NB4 (cell line): Measurements from ENCODE around the gene CACUL1.

Experiments used
- DNase-seq: peaks from one replicate; pipeline ENCODE4 v3.0.0; 2010; ENCODE audit warnings: low read depth
- H3K4me3 ChIP-seq: one replicate; pipeline ENCODE4 v1.5.1; 2011; ENCODE audit warnings: mild to moderate bottlenecking, low read depth, low read length, moderate library complexity
- MYC ChIP-seq: IDR thresholded peaks from 2 replicates; pipeline ENCODE4 v1.6.1; 2011; ENCODE audit warnings: low read depth, low read length
- POLR2A ChIP-seq: IDR thresholded peaks from 2 replicates; pipeline ENCODE4 v1.6.1; 2011; ENCODE audit warnings: mild to moderate bottlenecking; ENCODE audit not compliant: insufficient read length; ENCODE audit errors: extremely low read depth
- TF ChIP-seq, protein P1 (sequence below): IDR thresholded peaks from 2 replicates; pipeline ENCODE4 v1.6.1; 2011; ENCODE audit warnings: low read depth, low read length
- TF ChIP-seq, protein P2 (sequence below): IDR thresholded peaks from one replicate; pipeline ENCODE4 v1.5.1; 2012; ENCODE audit warnings: low read depth, low read length

Gene CACUL1

DNA sequence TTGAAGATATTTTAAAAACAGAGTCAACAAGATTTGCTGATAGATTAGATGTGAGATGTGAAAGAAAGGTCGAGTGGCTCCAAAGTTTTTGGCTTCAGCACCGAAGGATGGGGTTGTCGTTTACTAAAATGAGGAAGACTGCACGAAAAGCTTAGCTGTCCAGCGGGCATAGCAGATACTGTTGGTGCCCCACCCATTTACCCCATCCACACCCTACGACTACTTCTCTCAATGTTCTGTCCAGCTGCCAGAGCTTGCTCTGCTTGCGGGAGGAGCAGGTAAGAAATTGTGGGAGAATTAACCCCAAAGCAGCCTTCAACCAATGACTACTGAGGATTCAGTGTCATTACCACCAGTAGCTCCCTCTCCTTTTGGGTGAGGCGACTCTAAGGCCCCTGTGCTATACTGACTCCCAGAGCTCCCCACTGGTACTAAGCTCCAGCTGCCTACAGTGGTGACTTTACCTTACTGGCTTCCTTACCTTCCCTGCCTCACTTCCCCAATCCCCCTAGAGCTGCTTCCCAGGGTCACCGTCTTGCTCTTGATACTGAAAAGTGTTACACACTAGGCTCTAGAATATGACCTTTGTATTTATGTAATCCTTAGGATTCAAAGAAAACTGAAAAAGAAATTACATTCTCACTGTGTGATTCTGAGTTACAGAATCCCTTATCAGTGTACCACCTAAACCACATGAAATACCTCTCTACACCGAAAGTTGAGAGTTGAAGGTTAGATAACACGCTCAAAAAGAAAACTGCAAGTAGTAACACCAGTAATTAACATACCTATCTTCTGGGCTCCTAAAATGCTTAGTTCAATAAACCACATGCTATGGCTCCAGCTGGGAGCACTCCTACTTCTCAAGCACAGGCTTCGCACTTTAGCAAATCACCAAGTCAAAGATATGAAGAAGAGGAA, 22.3 kb downstream of the CACUL1 start:
- no peak overlapping the region for H3K4me3 ChIP-seq
- DNase-seq, result no peak
- no peak for TF ChIP-seq POLR2A
- TF ChIP-seq, protein P1, sequence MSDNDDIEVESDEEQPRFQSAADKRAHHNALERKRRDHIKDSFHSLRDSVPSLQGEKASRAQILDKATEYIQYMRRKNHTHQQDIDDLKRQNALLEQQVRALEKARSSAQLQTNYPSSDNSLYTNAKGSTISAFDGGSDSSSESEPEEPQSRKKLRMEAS, result no peak
- TF ChIP-seq MYC, result no peak
- TF ChIP-seq, protein P2, sequence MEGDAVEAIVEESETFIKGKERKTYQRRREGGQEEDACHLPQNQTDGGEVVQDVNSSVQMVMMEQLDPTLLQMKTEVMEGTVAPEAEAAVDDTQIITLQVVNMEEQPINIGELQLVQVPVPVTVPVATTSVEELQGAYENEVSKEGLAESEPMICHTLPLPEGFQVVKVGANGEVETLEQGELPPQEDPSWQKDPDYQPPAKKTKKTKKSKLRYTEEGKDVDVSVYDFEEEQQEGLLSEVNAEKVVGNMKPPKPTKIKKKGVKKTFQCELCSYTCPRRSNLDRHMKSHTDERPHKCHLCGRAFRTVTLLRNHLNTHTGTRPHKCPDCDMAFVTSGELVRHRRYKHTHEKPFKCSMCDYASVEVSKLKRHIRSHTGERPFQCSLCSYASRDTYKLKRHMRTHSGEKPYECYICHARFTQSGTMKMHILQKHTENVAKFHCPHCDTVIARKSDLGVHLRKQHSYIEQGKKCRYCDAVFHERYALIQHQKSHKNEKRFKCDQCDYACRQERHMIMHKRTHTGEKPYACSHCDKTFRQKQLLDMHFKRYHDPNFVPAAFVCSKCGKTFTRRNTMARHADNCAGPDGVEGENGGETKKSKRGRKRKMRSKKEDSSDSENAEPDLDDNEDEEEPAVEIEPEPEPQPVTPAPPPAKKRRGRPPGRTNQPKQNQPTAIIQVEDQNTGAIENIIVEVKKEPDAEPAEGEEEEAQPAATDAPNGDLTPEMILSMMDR, result no peak

DNA sequence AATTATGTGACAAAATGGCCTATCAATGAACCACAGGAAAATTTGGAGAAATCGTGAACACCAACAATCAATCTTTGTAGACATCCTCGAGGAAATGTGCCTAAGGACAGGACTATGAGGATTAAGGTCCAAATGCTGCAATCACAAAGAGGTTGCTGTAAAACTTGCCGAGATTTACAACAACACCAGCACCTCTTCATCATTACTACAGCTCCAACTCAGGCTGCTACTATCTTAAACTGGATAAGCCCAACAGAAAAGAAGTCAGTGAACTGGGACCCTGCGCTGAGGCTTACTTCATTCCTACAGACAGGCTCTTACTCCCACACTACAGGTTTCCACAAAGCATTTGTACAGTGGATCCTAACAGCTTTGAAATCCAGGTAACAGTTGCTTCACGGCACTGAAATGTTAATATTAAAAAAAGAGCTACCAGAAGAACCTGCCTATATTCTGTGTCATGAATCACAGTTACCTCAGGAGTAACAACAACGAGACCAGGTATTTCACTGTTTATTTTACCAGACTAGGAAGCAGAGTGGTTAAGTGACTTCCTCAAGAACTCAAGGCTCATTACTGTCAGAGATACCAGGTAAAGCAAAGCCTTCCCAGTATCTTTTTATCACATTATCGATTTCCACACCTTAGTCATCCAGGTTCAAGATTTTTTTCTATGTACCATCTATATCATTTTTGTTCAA, 23.9 kb downstream of the CACUL1 start:
- DNase-seq, result no peak
- H3K4me3 ChIP-seq, result no peak overlapping the region
- TF ChIP-seq, protein P2, result no peak
- TF ChIP-seq MYC (no peak), POLR2A (no peak)

DNA sequence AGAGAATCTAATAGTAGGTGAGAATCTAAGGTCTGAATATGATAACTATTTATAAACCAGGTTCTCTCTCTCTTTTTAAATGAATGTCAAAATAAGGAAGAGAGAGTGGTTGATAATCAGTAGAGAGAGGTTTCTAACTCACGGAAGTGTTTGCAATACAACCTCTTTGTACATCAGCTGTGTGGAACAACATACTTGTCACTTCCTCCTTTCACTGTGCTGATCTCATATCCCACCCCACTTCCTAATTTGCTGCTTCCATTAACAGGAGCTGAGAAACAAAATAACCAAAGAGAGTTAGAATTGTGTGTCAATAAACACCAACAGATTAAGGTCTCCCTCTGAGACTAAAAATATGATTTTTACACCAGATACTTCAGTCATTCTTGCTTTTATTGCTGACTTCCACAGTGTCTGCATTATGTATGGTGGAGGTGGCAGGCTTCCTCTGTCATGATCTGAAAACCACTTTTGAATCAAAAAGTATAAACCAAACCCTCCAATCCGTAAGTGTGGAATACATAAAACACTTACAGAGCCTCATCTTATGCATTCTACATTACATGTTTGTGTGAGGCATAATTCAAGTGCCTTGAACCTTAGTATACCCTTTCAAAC, 25.0 kb downstream of the CACUL1 start:
- peak; percentile 78 for DNase-seq
- TF ChIP-seq, protein P2, result no peak
- TF ChIP-seq MYC, result 0 out of 2 replicates have a peak, but pooled peaks have one; percentile 21
- TF ChIP-seq, protein P1, result 0 out of 2 replicates have a peak, but pooled peaks have one; percentile 19
- H3K4me3 ChIP-seq, result no peak overlapping the region

DNA sequence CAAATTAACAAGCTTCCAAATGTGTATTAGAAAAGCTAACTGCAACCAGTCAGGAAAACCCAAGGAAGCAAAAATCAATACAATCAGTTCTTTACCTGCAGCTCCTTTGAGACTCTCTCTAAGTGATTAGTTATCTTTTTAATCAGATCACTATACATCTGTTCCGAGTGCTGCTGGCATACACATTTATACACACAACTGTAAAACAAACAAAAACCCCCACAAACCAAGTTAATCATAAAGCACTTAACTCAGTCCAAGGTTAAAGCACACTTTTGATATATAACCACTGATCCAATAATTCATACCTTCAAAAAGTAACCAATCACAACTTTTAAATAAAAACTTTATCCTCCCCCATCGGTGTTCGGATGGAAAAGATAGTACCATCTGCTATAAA, 25.6 kb downstream of the CACUL1 start:
- TF ChIP-seq POLR2A, result no peak
- TF ChIP-seq, protein P2, result no peak
- no peak for TF ChIP-seq MYC
- TF ChIP-seq, protein P1, result no peak
- H3K4me3 ChIP-seq, result no peak overlapping the region
- DNase-seq, result no peak

DNA sequence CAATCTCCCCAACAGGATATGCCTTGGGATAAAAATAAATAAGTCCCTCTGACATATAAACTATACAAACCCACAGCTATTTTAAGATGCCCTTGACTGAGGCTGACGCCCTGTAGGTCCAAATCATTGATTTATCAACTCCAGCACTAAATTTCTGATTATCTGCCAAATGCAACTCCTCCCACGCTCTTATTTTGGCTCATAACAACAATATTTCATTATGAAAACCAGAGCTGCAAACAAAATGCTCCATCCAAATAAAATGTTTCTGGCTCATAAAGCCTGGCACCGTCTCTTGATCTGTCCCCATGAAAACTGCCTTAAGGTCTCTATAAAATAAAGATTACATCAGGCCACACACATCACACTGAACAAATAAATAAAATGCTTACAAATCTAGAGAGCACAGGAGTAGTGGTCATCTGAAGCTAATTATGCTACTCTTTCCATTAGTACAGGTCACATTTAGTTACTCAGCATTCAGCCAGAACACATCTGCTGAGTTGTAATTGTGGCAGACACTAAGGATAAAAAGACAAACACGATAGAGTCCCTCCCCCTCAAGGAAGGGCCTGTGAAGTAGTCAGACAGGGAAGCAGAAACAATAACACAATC, 28.8 kb downstream of the CACUL1 start:
- no peak for DNase-seq
- TF ChIP-seq, protein P2, result no peak
- no peak for TF ChIP-seq POLR2A
- TF ChIP-seq MYC, result no peak
- TF ChIP-seq, protein P1, result no peak
- no peak overlapping the region for H3K4me3 ChIP-seq
